Activated CD8-positive, alpha-beta memory T cell treated with anti-CD3 and anti-CD28 coated beads for 1 hour (primary cell): ENCODE data around the gene PLEKHH1.

Source experiments
- DNase-seq, 2 donors: peaks; one replicate each; pipeline ENCODE4 v3.0.0-alpha.2; 2020; ENCODE audit warnings: low read depth in 1 of 2; ENCODE audit errors: extremely low read depth in 1 of 2

The PLEKHH1 gene

DNA sequence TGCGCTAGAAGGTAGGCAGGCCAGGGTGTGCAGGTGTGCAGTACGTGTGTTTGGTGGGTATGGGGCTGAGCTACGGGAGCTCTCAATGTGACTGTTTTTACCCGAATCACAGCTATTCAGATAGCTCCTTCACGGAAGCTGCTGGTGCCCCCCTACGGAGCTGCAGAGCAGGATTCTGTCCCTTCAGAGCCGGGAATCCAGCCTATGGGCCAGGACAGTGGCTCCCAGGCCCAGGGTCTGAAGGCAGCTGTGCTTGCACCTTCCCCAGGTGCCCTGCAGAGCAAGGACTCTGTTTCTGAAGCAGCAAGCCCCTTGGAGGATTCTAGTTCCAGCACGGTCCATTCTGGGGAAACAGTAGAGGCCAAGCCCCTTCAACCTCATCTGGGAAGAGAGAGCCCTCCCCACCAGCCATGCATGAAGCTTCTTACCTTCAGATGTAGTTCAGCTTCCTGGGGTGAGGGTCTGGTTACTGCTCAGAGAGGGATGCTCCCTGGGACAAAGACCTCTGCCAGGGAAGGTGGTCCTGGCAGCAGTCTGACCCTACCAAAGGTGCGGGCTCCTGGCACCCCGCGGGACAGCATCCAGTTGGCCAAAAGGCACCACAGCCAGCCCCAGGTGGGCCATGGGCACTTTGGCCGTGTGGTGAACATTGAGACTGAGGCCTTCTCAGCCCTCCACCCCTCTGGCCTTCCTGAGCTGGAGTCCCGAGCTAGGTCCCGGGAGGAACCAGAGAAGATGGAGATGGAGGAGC, 29.1 kb downstream of the PLEKHH1 start:
- DNase-seq = no peak

DNA sequence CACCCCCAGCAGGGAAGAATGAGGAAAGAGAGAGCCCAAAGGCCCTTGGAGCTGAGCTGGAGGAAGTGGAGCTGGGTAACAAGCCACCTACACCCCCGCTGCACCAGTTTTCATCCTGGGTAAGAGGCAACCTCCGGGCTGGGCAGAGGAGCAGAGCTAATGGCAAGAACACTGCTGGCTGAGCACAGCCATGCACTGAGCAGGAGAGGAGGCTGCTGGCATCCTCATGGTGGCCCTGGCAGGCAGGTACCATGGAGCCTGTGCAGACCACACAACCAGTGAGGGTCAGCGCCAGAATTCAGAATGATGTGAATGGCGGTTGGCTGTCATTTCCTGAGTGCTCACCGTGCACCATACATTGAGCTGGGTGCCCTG, 29.7 kb downstream of the PLEKHH1 start:
- DNase-seq = no peak

DNA sequence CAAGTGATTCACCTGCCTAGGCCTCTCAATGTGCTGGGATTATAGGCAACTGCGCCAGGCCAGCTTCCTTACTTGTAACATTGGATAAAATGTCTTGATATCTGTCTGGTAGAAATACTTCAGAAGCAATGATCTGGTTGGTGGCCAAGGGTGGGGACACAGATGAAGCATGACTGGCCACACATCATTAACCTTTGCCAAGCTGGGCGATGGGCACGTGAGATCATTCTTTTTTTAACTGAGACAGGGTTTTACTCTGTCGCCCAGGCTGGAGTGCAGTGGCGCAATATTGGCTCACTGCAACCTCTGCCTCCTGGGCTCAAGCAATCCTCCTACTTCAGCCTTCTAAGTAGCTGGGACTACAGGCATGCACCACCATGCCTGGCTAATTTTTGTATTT, 31.1 kb downstream of the PLEKHH1 start:
- DNase-seq = no peak

DNA sequence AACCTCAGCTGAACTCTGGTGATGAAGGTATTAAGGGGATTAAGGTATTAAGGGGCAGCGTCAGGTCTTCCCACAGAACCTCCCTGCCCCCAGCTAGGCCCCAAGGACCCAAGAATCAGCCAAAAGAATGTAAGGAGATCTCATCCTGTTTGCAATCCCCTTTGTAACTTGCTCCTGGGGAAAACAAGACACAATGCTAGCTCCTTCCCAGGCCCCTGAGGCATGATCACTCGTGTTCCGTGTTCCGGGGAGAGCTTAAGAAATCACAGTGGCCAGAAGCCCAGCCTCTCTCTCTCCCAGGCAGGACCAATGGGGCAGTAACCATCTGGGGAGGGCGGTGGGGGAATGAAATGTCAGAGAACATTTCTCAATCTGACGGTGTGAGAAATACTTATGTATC, 33.8 kb downstream of the PLEKHH1 start:
- no peak for DNase-seq

DNA sequence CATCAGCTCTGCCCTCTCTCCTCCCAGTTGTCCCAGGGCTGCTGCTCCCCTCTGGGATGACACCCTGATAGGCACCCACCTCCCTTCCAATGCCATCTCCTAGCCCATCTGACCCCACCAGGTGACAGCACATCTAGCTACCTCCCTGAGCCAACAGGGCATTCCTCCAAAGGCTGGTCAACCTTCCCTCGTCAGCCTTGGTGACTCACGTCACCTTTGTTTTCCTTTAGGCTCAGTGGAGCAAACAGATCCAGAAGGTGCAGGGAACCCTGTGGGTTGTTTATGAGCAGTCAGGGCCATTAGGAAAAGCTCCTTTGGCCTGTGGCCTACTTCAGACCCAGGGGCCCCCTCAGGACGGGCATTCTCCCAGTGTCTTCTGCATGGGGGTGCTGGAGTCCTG, 34.6 kb downstream of the PLEKHH1 start:
- no peak for DNase-seq

DNA sequence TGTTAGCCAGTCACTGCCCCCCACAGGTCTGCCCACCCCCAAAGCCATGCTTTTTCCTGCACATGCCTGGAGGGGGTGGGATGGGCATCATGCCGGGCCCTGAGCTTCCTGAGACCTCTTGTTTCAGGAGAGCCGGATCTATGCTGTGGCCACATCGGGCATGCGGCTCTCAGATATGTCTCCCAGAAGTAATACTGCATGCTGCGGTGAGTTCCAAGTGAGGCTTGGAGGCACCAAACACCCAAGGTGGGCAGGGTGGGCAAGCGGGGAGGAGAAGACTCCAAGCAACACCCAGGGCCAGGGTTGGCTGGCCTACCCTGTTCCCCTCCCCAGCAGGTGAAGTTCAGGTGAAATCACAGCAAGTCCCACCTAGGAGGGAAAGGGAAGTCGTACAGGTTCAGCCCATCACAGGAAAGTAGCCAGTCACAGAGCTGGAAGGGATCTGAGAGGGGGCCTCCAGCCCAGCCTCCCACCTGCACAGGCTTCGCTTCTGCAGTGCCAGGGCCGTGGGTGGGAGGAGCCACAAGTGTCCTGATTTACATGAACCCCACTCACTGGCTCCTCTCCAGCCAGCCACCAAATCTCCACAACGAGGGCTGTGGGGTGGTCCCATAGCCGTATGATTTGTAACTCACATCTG, 36.0 kb downstream of the PLEKHH1 start:
- DNase-seq = no peak

DNA sequence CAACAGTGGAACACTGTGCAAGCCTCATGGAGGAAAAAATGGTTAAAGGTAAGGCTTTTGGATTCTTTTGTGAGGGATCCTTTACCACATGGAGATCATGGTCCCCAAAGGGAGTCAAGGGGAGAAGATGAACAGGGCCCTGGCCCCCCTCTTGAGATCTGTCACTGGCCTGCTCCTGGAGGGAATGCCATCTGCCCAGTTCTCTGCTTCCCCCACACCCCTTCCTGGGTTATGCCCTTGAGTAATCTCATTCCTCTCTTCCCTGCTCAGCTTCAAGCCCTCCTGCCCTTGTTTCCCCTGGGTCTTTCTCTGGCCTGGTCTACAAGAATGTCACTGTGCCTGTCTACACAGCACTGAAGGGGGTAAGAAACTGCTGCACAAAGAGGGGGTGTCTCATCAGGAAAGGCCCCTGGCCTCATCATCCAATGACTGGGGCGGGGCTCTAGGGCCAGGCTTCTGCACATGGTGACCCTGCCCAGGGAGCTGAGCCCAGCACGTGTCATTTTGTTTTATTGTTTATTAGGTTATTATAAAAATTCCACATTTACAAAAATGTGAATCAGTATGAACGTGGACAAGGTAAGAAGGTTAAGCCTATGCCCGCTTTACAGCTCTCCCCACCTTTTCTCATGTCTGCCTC, 36.7 kb downstream of the PLEKHH1 start:
- no peak for DNase-seq

DNA sequence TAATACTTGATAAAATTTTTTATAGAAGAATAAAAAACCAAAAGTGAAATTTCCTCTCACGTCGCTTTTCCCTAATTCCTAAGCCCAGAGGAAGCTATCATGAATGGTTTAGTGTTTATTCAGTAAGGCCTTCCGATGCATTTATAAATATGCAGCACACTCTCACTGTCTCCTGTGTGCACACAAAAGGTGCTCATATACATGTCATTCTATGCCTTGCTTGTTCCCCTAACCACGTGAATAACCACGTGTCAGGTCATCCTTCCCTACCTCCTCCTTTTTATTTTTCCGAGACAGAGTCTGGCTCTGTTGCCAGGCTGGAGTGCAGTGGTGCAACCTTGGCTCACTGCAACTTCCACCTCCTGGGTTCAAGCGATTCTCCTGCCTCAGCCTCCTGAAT, 37.4 kb downstream of the PLEKHH1 start:
- DNase-seq = no peak

DNA sequence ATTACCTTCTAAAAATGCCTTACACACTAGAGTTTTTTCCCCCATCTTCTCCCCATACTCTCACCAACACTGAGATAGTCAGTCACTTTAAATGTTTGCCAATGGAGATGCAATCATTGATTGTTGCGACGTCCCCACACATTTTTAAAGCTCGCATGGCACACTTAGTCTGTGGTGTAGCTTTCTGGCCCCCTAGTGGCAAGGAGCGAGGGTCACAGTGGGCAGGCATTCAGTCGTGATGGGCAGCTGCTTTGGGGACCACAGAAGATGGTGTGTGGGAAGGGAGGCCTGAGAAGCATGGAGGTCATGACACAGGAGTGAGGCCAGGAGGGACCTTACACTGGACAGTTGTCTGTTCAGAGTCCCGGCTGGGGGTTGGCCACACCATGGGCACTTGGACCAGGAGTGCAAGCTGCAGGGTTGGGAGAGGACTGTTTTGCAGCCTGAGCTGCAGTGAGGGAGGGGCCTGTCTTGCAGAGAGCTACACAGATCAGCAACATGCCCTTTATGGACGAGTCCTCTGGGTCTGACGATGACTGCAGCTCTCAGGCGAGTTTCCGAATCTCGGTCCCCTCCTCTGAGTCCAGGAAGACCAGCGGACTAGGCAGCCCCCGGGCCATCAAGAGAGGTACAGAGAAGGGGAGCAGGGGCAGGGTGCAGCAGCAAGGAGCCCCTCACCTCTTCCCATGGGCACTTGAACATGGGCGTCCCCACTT, 38.3 kb downstream of the PLEKHH1 start:
- DNase-seq = peak; percentile 27 to 53

DNA sequence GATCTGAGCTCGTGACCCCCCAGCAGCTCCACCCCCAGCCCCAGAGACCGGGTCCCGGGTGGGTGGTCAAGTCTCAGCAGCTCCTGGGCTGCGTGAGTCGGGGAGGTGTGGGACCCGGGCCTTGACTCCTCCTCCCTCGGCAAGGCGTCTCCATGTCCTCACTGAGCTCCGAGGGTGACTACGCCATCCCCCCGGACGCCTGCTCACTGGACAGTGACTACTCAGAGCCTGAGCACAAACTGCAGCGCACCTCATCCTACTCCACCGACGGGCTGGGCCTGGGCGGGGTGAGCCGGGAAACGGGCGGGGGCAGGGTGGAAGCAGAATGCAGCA, 38.9 kb downstream of the PLEKHH1 start:
- no peak for DNase-seq

DNA sequence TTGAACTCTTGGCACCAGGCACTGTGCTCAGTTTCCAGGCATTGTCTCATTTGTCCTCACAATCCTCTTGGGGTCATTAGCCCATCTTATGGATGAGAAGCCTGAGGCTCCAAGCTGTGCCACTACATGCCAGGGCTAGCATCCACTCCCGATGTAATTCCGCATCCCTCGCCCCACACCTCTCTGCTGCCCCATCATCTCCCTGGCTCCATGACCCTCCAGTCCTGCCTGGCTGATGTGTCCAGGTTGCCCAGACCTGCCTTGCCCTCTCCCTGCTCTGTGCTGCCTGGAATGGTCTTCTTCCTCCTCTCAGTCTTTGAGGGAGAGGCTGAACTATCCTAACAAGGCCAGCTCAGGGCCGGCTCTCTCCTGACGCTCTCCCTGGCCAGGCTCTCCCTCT, 39.5 kb downstream of the PLEKHH1 start:
- no peak for DNase-seq

DNA sequence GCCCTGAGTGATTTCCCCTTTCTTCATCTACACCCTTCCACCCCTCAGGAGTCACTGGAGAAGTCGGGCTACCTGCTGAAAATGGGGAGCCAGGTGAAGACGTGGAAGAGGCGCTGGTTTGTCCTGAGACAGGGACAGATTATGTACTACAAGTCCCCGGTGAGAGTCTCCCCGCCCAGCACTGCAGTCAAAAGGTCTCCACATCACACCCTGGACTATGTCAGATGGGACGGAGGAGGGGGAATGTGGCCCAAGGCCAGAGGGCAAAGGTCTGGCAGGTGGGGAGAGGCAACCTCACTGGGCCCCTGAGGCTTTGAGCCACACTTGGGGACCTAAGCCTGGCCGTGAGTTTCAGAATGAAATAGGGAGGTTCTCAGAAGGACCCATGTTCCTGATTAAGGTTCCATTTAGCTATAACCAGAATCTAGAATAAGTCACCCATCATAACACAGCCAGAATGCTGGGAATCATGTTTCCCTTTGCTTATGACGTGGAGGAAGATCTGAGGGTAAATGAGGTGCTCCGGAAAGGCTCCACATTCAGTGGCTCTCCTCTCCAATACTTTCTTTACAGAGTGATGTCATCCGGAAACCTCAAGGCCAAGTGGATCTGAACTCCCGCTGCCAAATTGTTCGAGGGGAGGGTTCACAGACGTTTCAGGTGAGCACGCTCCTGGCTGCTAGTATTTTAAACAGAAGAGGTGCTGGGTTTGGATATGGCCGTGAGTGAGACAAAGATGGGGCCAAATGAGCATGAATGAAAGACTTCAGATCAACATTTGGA, 40.3 kb downstream of the PLEKHH1 start:
- DNase-seq = no peak

DNA sequence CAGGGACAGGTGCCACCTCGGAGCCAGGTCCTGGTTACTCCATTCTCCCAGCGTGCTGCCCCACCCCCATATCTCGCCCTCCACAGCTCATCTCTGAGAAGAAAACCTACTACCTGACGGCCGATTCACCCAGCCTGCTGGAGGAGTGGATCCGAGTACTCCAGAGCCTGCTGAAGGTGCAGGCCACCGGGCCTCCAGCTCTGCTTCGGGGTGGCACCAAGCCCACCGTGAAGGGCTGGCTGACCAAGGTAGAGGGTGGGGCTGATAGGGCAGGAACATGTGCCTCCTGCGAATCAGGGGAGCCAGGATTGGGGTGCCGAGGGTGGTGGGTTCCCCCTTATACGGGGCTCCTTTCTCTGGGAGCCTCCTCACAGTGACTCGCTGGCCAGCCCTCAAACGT, 41.1 kb downstream of the PLEKHH1 start:
- DNase-seq = no peak

DNA sequence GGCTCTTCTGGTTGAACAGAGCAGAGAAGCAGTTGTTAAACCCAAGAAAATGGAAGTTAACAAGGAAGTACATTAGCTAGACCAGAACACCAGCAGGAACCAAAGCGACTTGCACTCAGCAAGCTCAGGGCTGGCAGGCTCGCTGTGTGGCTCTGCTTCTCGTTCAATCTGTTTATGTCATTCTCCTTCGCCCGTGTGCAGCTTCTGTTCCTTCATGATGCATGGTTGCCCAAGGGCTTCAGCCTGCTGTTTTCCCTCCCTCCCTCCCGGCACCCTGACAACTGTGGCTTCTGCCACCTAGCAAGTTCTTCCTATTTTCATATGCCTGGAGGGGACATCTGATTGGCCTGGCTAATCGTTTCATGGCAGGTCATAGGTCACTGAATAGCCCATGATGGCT, 41.7 kb downstream of the PLEKHH1 start:
- no peak for DNase-seq

DNA sequence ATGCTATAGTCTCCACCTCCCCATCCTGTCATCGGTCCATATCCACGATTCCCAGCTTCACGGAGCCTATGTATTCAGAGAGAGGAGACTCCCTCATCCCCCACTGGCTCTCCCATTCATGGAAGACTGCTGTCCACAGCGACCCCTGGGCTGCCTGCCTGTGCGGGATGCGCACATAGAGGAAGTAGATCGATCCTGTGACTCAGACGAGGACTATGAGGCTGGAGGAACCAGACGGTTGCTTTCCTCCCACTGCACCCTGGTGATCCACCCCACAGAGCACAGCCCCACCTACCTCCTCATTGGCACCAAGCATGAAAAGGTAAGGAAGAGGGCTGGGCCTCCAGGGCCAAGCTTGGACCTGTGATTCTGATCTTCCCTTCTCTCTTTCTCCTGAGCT, 42.6 kb downstream of the PLEKHH1 start:
- DNase-seq = no peak

DNA sequence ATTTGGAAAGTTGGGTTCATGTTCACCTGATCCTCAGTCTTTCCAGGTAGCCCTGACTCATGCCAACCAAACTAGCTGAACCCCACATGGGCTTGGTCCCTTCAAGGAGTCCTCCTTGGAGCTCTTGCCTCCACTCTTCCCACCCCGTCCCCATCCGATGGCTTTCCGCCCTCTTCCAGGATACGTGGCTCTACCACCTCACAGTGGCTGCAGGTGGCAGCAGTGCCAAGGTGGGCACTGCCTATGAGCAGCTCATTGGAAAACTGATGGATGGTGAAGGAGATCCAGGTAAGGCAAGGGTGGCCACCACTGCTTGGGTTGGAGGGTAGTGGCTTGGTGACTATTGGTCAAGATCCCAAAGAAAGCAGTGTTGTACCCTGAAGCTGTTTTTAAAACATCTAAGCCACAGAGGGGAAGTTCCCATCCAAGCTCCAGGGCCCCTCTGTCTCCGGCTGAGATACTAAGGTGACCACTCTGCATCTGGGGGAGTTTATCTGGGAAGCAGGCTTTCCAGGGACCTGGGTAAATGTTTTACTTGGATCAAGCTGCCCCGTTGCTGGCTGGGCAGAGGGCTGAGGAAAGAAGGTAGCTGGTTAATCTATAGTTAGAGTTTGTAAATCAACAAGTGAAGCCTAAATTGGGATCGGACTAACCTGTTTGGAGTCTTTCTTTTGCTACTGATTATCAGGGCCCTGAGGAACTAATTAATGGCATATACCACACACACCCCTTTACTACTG, 43.3 kb downstream of the PLEKHH1 start:
- no peak for DNase-seq

DNA sequence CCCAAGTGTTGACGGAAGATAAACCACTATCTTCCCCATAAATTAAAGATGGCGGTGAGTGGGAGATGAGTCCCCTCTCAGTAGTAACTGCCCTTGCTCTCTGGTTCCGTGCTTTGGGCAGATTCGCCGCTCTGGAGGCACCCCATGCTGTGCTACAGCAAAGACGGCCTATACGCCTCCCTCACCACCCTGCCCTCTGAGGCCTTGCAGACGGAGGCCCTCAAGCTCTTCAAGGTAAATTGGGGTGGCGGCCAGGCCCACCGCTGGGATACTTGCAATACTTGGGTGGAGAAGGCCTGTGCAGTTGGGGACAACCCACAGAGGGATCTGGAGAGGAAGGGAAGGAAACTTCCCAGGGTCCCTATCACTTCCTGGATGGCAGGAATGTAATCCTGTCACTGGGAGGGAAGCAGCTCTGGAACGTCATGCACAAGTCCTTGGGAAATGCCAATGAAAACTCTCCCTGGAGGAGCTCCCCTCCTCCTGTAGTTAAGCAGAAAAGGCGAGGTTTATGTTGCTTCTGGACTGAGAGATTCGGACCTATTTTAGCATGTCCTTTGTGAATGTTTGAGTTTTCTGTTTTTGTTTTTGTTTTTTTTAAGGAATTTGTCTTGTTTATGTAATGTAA, 44.2 kb downstream of the PLEKHH1 start:
- DNase-seq = no peak

DNA sequence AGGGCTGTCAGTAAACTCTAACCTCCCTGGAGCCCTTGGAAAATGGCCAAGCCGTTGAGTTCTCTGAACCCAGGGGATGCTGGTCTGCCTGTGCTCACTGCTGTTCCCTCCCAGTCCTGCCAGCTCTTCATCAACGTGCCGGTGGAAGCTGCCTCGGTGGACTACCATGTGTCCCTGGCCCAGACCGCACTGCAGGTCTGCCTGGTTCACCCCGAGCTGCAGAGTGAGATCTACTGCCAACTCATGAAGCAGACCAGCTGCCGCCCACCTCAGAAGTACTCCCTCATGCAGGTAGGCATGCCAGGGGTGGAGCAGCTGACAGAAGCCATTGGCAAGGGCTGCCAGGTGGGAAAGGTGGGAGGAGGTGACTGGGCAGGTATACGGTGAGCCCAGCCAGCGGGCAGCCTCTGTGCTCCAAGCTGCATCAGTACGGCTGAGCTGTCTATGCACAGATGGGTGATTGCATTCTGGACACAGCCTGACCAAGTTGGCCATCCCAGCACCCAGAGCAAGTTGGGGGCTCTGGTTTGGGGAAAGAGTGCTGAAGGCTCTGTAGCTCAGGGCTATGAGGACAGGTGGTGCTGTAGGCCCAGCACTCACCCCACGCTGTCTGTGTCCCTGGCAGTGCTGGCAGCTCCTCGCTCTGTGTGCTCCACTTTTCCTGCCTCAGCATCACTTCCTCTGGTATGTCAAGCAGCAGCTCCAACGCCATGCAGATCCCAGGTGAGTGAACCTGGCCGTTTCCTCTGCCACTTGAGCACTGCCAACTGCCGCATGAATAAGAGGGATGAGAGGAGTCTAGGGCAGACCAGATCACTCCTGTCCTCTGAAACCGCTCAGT, 45.0 kb downstream of the PLEKHH1 start:
- no peak for DNase-seq

DNA sequence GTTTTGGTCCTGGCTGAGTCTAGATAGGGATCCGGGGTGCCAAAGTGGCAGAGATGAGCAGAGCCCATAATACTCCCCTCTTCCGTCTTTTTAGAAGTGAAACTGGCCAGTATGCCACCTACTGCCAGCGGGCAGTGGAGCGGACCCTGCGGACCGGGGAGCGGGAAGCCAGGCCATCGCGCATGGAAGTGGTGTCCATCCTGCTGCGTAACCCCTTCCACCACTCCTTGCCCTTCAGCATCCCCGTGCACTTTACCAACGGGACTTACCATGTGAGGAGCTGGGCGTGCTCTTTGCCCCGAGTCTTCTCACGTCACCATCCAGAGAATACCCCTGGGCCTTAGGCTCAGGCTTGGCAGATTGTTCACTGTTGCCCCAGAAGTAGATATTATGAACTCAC, 46.0 kb downstream of the PLEKHH1 start:
- DNase-seq = no peak
